Duodenal mucosa (tissue), 2 donors: ENCODE data around the gene SYNGAP1.

Experiments
- H3K27ac ChIP-seq: one replicate; pipeline ENCODE4 v1.7.0; 2013; ENCODE audit warnings: low read depth, low read length
- H3K27me3 ChIP-seq, 2 donors: one replicate each; pipeline ENCODE4 v1.7.0; 2013; ENCODE audit warnings: low read length in 2 of 2, control low read depth in 1 of 2; ENCODE audit not compliant: insufficient read depth in 2 of 2, control insufficient read depth in 1 of 2
- H3K36me3 ChIP-seq, 2 donors: one replicate each; pipeline ENCODE4 v1.7.0; 2013; ENCODE audit warnings: low read length in 2 of 2, control low read depth in 1 of 2; ENCODE audit not compliant: insufficient read depth in 2 of 2, control insufficient read depth in 1 of 2
- H3K4me1 ChIP-seq, 2 donors: one replicate each; pipeline ENCODE4 v1.7.0; 2013; ENCODE audit warnings: low read length in 2 of 2, control low read depth in 1 of 2; ENCODE audit not compliant: insufficient read depth in 2 of 2, control insufficient read depth in 1 of 2
- H3K4me3 ChIP-seq, 2 donors: one replicate each; pipeline ENCODE4 v1.7.0; 2013; ENCODE audit warnings: low read length in 2 of 2, low read depth in 1 of 2
- H3K9ac ChIP-seq, 2 donors: one replicate each; pipeline ENCODE4 v1.7.0; 2013; ENCODE audit warnings: low read length in 2 of 2, low read depth in 1 of 2
- H3K9me3 ChIP-seq, 2 donors: one replicate each; pipeline ENCODE4 v1.7.0; 2013; ENCODE audit warnings: low read length in 2 of 2, control low read depth in 1 of 2; ENCODE audit not compliant: control insufficient read depth in 1 of 2

Gene SYNGAP1

GRCh38 chr6:33429750-33430052, 9.8 kb downstream of the SYNGAP1 start:
- H3K36me3 ChIP-seq, result no peaks in the 10 kb centered on the region
- H3K27me3 ChIP-seq, result no peaks in the 10 kb centered on the region
- no peaks in the 10 kb centered on the region for H3K9me3 ChIP-seq
- H3K27ac ChIP-seq, result no peak overlapping the region
- H3K4me3 ChIP-seq, result no peak overlapping the region
- peaks cover 38 to 52% of the 10 kb centered on the region in 2 donors for H3K4me1 ChIP-seq
- H3K9ac ChIP-seq, result no peak overlapping the region

GRCh38 chr6:33430334-33430733, 10.5 kb downstream of the SYNGAP1 start:
- Histone ChIP-seq H3K9me3 (no peaks in the 10 kb centered on the region), H3K9ac (no peak overlapping the region), H3K27ac (no peak overlapping the region), H3K27me3 (no peaks in the 10 kb centered on the region), H3K4me3 (no peak overlapping the region), H3K4me1 (peaks cover 33 to 47% of the 10 kb centered on the region in 2 donors), H3K36me3 (peaks cover 0 to 3% of the 10 kb centered on the region in 2 donors)

- no peaks in the 10 kb centered on the region for H3K9me3 ChIP-seq
- H3K4me3 ChIP-seq, result peak overlapping the region; percentile 14
- no peak overlapping the region for H3K27ac ChIP-seq
- no peak overlapping the region for H3K9ac ChIP-seq
- H3K27me3 ChIP-seq, result no peaks in the 10 kb centered on the region
- H3K36me3 ChIP-seq, result peaks cover 0 to 7% of the 10 kb centered on the region in 2 donors
- H3K4me1 ChIP-seq, result peaks cover 33 to 47% of the 10 kb centered on the region in 2 donors
Measured at GRCh38 chr6:33430991-33431879, 11.4 kb downstream of the SYNGAP1 start.

GRCh38 chr6:33431880-33432541, 12.1 kb downstream of the SYNGAP1 start:
- no peak overlapping the region for H3K4me3 ChIP-seq
- H3K27ac ChIP-seq, result no peak overlapping the region

GRCh38 chr6:33432546-33432945, 12.7 kb downstream of the SYNGAP1 start:
- H3K27me3 ChIP-seq, result no peaks in the 10 kb centered on the region
- H3K9me3 ChIP-seq, result no peaks in the 10 kb centered on the region
- H3K27ac ChIP-seq, result no peak overlapping the region
- H3K9ac ChIP-seq, result no peak overlapping the region
- H3K36me3 ChIP-seq, result peaks cover 0 to 15% of the 10 kb centered on the region in 2 donors
- H3K4me3 ChIP-seq, result no peak overlapping the region
- H3K4me1 ChIP-seq, result peaks cover 27 to 36% of the 10 kb centered on the region in 2 donors

More at GRCh38 chr6:33431880-33432541, 12.1 kb downstream of the SYNGAP1 start:
- H3K9me3 ChIP-seq, result no peaks in the 10 kb centered on the region
- H3K4me1 ChIP-seq, result peaks cover 32 to 42% of the 10 kb centered on the region in 2 donors
- peaks cover 0 to 12% of the 10 kb centered on the region in 2 donors for H3K36me3 ChIP-seq
- no peaks in the 10 kb centered on the region for H3K27me3 ChIP-seq
- no peak overlapping the region for H3K9ac ChIP-seq

- H3K36me3 ChIP-seq, result peaks cover 0 to 20% of the 10 kb centered on the region in 2 donors
- no peaks in the 10 kb centered on the region for H3K9me3 ChIP-seq
- no peak overlapping the region for H3K9ac ChIP-seq
- H3K27ac ChIP-seq, result no peak overlapping the region
- H3K4me3 ChIP-seq, result no peak overlapping the region
- no peaks in the 10 kb centered on the region for H3K27me3 ChIP-seq
- H3K4me1 ChIP-seq, result peaks cover 27 to 35% of the 10 kb centered on the region in 2 donors
Measured at GRCh38 chr6:33433001-33433543, 13.2 kb downstream of the SYNGAP1 start.

GRCh38 chr6:33433544-33434191, 13.8 kb downstream of the SYNGAP1 start:
- peaks cover 0 to 23% of the 10 kb centered on the region in 2 donors for H3K36me3 ChIP-seq
- H3K9me3 ChIP-seq, result no peaks in the 10 kb centered on the region
- no peak overlapping the region for H3K4me3 ChIP-seq
- no peaks in the 10 kb centered on the region for H3K27me3 ChIP-seq
- H3K4me1 ChIP-seq, result peaks cover 22 to 30% of the 10 kb centered on the region in 2 donors
- no peak overlapping the region for H3K27ac ChIP-seq
- no peak overlapping the region for H3K9ac ChIP-seq

- Histone ChIP-seq H3K36me3 (peaks cover 0 to 23% of the 10 kb centered on the region in 2 donors), H3K4me1 (peaks cover 9 to 17% of the 10 kb centered on the region in 2 donors)
Measured at GRCh38 chr6:33434961-33435360, 15.1 kb downstream of the SYNGAP1 start.

GRCh38 chr6:33437666-33438065, 17.8 kb downstream of the SYNGAP1 start:
- Histone ChIP-seq H3K36me3 (peaks cover 0 to 29% of the 10 kb centered on the region in 2 donors), H3K27ac (no peak overlapping the region), H3K9ac (no peak overlapping the region), H3K9me3 (no peaks in the 10 kb centered on the region), H3K4me1 (no peaks in the 10 kb centered on the region), H3K27me3 (no peaks in the 10 kb centered on the region), H3K4me3 (no peak overlapping the region)

More at GRCh38 chr6:33434961-33435360, 15.1 kb downstream of the SYNGAP1 start:
- Histone ChIP-seq H3K27ac (no peak overlapping the region), H3K9me3 (no peaks in the 10 kb centered on the region), H3K27me3 (no peaks in the 10 kb centered on the region), H3K4me3 (no peak overlapping the region), H3K9ac (no peak overlapping the region)
